Panc1 (cell line): ENCODE measurements around the gene ASIC1.

Source experiments
- CTCF ChIP-seq: fragments of 450-650 bp; IDR thresholded peaks from 2 replicates; pipeline ENCODE4 v1.5.1; 2017; ENCODE audit warnings: mild to moderate bottlenecking
- SIN3A ChIP-seq: IDR thresholded peaks from 2 replicates; pipeline ENCODE4 v1.6.1; 2012; ENCODE audit warnings: low read depth, mild to moderate bottlenecking, low read length, moderate library complexity, borderline replicate concordance; ENCODE audit not compliant: insufficient read depth

GRCh38 chr12:50062728-50063460, 5.5 kb downstream of the ASIC1 start:
- TF ChIP-seq CTCF: no peak
- TF ChIP-seq SIN3A: no peak
